Germinal center (tissue), 1 donor: ENCODE data around the gene THEM4.
A peak's percentile ranks its signal among the peaks of the same experiment; 100 is the strongest.
"Not testable (repeated sequence)": the region's sequence is repeated elsewhere in the genome, so short reads cannot be mapped to it uniquely, and the experiment has no call there.

ENCODE experiments used
- DNase-seq: peaks from one replicate; pipeline ENCODE4 v3.0.0; 2012; ENCODE audit warnings: mixed read lengths, low spot score

Gene THEM4

DNA sequence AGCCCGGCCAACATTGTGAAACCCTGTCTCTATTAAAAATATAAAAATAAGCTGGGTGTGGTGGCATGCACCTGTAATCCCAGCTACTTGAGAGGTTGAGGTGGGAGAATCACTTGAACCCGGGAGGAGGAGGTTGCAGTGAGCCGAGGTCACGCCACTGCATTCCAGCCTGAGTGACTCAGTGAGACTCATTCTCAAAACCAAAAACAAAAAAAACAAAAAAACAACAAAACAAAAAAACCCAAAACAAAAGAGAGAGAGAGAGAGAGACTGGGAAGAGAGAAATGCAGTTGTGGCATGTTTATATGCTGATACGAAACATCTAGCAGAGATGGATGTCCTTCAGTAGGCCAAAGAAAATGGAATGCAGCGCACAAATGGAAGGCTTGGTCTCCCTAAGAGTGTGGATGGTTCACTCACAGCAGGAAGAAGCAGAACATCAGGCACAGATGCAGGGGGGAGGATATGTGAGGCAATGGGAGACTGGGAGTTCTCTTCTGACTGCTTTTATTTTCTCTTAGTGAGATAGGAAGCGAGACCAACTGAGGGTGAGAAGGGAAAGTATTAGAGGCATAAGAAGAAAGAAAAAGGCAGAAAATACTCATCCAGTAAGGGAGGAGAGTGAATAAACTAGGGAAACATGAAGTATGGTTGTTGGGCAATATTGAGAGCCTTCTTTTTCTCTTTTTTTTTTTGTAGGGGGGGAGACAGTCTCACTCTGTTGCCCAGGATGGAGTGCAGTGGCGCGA, 16.0 kb downstream of the THEM4 start:
- DNase-seq = no peak

DNA sequence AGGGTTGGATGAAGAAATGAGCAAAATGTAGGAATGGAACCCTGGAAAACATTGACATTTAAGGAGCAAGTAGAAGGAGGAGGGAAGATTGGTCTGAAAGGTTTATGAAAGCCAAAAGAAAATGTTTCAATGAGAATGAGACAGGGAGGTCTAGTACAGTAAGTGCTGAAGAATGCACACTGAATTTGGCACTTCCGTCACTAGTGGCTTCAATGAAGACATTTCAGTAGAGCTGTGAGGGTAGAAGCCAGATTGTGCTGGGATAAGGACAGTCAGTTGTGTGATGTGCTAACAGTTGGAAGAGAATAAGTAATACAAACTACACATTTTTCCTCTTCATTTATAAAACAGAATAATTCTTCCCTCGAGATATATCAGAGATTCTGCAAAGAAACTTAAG, 17.1 kb downstream of the THEM4 start:
- DNase-seq = no peak

DNA sequence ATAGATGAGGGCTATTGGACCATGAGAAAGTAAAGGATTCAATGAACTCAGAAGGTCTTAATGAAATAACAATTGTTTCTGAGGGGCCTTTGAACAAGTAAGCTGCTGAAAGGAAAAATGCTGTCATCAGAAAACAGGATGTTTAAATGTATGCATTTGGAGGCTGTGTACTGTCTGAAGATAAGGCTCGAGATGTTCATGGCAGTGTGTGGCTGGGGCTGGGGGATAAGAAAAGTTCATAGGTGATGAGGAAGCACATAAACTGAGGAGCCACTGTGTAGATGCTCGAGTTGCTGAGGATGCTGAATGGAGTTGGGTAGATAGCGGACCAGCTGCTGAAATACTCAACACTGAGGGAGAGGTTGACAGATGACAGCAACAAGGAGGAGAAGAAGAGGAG, 17.8 kb downstream of the THEM4 start:
- DNase-seq = no peak

DNA sequence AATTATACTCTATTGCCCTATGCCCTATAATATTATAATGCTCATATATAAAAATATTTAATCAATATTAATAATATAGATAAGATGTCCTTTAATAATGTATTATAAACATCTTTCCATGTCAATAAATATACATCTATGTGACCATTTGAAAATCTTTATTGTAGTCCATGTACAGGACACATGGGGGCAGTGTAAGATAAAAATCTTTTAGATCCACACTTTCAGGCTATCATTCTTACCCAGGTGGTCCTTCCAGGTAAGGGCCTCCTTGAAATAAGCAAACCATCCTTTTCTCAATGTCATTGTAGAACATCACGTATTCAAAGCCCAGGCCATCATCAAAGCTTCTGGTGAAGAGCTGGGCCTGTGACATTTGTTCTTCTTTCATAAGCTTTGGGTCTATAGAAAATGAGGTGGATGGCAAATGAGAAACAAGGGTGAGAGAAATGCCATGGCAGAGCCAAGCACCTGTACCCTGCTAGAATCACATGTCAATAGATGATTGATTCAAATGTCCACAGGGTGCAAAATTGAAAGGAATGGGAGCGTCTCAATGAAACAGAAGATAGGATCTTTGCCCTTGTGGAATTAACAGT, 20.2 kb downstream of the THEM4 start:
- peak; percentile 41 for DNase-seq

DNA sequence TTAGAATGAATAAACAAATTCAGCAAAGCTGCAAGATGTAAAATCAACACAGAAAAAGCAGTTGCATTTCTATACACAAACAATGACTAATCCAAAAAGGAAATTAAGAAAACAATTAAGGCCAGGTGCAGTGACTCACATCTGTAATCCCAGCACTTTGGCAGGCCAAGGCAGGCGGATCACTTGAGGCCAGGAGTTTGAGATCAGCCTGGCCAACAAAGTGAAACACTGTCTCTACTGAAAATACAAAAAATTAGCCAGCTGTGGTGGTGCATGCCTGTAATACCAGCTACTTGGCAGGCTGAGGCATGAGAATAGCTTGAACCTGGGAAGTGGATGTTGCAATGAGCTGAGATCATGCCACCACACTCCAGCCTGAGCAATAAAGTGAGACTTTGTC, 22.3 kb downstream of the THEM4 start:
- no peak for DNase-seq

DNA sequence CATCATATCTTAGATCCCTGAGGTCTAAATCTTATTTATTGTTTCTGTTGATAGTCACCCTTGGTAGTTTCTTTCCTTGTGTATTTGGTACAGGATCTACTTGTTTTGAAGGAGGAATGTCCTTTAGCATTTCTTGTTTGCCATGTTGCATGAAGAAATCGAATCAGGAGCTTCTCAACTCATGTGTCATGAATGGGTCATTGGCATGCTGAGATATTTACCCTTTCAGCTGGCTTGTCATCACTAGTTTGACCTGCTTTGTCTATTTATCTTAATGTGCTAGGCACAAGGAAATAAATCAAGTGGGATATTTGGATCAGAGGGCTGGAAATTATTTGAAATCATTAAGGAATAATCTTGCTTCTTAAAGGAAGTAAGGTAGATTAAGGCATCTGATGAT, 23.8 kb downstream of the THEM4 start:
- no peak for DNase-seq

DNA sequence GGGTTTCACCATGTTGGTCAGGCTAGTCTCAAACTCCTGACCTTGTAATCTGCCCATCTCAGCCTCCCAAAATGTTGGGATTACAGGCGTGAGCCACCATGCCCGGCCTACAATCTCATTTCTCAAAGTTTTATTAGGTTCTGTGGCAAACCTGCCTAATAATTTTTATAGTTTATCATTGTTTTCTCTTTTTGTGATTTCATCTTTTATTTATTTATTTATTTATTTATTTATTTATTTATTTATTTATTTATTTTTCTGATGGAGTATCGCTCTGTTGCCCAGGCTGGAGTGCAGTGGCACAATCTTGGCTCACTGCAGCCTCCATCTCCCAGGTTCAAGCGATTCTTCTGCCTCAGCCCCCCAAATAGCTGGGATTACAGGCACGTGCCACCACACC, 24.4 kb downstream of the THEM4 start:
- DNase-seq = not testable (repeated sequence)

DNA sequence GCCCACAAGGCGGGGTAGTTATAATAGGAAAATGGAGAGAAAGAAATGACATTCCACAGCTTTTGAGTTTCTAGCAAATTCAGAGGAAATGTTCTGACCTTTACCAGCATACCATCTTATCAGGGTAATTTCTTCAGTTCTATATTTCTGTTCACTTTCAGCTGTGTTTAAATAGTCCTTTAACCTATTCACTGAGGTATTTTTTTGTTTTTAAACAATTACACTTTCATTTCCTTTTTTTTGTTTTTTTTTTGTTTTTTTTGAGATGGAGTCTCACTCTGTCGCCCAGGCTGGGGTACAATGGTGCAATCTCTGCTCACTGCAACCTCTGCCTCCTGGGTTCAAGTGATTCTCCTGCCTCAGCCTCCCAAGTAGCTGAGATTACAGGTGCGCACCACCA, 24.9 kb downstream of the THEM4 start:
- DNase-seq = not testable (repeated sequence)

DNA sequence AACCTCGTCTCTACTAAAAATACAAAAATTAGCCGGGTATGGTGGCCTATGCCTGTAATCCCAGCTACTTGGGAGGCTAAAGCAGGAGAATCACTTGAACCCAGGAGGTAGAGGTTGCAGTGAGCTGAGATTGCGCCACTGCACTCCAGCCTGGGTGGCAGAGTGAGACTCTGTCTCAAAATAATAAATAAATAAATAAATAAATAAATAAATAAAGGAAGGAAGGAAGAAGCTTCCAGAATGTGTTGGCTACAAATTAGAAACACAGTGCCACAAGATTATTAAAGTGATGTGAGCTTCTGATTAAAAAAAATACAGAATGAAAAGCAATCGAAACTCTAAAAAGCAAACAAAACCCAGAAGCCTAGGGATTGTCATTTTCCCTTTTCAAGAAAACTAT, 25.4 kb downstream of the THEM4 start:
- DNase-seq = not testable (repeated sequence)

DNA sequence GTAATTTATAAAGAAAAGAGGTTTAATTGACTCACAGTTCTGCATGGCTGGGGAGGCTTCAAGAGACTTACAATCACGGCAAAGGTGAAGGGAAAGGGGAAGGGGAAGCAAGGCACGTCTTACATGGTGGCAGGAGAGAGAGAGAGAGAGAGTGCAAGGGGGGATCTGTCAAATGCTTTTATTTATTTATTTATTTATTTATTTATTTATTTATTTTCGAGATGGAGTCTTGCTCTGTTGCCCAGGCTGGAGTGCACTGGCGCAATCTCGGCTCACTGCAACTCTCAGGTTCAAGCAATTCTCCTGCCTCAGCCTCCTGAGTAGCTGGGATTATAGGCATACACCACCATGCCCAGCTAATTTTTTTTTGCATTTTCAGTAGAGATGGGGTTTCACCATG, 26.4 kb downstream of the THEM4 start:
- DNase-seq = not testable (repeated sequence)

DNA sequence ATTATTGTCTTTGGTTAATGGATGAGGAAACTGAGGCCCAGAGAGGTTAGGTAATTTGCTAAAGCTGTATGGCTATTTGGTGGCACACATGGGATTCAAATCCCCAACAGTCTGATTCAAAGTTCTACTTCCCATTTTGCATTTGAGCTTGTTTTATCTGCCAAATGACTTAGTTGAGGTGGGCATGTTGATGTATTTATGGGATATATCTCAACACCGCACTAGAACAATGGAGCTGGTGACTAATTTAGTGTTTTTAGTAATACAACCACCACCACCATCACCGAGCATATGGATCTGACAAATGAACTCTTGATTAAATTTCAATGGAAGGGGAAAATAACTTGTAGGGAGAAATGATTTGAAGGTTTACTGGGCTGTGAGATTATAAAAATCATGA, 26.8 kb downstream of the THEM4 start:
- no peak for DNase-seq

DNA sequence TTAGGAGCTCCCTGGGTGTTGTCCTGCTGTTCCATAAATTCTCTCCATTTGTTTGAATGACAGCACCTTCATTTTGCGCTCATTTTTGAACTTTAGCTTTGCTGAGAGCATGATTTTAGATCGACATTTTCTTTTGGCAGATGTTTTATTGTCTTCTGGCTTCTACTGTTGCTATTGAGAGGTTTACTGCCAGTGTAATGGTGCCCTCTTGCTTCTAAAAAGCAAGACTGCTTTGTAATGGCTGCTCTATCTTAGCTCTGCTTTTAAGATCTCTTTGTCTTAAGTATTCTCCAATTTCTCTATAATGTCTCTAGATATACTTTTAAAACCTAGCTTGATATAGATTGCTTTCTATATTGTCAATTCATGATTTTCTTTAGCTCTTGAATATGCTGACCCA, 27.8 kb downstream of the THEM4 start:
- no peak for DNase-seq

DNA sequence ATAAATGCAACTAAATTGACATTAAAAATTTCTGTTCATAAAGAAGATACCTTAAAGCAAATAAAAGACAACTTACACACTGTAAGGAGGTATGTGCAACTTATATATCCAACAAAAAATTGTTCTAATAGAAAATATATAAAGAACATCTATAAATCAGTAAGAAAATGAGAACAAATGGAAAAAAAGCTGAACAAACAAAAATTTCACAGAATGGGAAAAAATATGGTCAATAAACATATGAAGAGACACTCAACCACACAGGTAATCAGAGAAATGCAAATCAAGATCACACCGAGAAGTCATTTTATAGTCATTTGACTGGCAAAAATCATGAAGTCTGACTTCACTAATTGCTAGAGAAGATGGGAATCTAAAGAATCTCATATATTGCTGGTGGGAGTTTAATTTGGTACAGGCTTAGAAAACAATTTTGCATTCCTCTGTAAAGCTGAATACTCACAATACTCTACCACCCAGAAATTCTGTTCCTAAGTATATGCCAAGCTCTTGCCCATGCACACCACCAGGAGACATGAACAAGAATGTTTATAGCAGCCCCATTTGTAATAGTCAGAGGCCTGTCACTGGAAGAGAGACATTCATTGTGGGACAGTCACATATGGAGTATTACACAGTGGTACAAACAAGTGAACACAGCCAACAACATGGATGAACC, 33.8 kb downstream of the THEM4 start:
- DNase-seq = no peak

DNA sequence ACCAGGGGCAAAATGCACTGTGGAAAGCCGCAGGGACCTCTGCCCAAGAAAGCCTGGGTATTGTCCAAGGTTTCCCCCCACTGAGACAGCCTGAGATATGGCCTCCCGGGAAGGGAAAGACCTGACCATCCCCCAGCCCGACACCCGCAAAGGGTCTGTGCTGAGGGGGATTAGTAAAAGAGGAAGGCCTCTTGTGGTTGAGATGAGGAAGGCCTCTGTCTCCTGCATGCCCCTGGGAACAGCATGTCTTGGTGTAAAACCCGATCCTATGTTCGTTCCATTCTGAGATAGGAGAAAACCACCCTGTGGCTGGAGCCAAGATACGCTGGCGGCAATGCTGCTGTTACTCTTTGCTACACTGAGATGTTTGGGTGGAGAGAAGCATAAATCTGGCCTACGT, 36.5 kb downstream of the THEM4 start:
- not testable (repeated sequence) for DNase-seq

DNA sequence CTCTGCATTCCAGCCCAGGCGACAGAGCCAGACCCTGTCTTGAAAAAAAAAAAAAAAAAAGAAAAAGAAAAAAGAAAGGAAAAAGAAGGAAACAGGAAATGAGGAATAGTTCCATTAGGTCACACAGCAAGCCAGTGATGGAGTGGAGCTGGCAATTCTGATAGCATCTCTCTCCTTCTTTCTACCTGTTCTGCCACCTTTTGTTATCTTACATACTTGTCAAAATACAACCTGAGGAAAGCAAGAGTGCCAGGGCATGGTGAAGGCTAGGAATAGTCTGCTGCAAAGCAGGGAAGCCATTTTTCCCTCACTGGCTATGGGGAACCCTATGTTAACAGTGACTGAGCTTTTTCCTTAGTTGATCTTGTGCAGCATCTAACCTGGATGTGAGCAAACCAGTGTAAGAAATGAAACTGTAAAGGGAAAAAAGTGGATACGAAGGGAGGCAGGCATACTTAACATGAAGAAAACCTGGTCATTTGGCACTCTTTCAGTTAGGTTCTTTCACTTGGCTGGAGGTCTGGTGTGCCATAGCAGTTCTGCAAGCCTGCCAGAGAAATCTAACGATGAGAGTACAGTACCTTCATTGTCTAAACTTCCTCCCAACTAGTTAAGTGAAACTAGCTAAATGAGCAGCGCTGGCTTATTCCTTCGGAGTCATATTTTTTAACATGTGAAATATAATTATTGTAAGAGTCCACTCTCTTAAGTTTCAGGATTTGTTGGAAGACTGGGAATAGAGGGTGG, 37.9 kb downstream of the THEM4 start:
- DNase-seq = no peak

DNA sequence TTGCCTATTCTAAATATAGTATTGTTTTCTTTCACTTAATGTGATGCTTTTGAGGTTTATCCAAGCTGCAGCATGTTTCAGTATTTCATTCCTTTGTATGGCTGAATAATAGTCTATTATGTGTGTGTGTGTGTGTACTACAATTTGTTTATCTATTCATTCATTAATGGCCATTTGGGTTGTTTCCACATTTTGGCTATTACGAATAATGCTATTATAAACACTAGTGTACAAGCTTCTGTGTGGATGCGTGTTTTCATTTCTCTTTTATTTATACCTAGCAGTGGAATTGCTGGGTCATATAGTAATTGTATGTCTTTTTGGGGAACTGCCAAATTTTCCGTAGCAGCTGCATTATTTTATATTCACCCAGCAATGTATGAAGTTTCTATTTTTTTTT, 40.8 kb downstream of the THEM4 start:
- DNase-seq = no peak

DNA sequence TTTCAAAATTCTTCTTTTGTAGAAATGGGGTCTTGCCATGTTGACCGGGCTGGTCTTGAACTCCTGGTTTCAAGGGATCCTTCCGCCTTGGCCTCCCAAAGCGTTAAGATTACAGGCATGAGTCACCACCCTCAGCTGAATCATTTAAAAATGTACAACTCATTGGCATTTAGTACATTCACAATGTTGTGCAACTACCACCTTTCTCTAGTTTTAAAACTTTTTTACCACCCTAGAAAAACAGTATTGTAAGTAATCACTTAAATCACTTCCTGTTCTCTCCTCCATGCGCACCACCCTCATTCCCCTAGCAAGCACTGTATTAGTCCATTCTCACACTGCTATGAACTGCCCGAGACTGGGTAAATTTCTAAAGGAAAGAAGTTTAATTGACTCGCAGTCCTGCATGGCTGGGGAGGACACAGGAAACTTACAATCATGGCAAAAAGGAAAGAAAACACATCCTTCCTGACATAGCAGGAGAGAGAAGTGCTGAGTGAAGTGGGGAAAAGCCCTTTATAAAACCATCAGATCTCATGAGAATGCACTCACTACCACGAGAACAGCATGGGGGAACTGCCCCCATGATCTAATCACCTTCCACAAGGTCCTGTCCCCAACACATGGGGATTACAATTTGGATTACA, 41.4 kb downstream of the THEM4 start:
- no peak for DNase-seq

DNA sequence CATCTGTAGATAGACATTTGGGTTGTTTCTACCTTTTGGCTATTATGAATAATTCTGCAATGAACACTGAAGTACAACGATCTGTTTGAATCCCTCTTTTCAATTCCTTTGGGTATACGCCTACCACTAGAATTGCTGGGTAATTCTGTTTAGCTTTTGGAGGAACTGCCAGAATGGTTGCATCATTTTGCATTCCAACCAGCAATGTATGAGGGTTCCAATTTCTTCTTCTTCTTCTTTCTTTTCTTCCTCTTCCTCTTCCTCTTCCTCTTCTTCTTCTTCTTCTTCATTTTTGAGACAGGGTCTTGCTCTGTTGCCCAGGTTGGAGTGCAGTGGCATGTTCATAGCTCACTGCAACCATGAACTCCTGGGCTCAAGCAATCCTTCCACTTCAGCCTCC, 42.0 kb downstream of the THEM4 start:
- no peak for DNase-seq

DNA sequence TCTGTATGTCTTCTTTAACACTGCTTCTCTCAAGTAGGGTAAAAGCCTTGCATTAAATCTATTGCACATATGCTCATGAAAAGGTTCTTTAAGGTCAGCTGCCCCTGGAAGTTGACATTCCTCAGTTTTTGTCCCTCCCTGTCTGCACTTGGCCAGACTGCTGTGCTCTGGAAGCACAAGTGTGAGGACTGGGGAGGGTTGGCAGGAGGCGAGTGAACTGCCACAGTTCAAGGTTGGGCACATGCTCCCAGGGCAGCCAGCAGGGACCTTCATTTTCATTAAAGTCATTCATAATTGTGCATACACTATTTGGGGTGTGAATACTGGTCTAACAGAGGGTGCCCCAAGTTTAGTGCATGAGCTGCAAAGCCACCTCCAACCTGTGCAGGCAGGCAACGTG, 44.9 kb downstream of the THEM4 start:
- DNase-seq = no peak

DNA sequence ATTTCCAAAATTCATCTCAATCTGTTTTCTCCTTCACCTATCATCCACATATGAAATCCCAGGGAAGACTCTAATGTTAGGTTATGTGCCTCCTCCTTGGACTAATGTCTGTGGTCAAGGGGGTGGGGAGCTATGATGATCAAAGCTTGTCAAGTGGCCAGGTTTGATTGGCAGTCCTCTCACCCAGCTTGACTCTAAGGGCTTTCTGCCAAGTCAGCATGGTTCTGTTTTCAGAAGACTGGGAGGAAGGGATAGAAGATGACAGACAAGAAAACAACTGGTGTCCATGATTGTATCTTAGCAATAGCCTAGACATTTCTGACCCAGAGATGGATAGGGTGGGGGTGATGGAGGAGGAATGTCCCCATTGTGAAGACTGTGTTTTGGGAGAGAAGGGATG, 46.7 kb downstream of the THEM4 start:
- no peak for DNase-seq

DNA sequence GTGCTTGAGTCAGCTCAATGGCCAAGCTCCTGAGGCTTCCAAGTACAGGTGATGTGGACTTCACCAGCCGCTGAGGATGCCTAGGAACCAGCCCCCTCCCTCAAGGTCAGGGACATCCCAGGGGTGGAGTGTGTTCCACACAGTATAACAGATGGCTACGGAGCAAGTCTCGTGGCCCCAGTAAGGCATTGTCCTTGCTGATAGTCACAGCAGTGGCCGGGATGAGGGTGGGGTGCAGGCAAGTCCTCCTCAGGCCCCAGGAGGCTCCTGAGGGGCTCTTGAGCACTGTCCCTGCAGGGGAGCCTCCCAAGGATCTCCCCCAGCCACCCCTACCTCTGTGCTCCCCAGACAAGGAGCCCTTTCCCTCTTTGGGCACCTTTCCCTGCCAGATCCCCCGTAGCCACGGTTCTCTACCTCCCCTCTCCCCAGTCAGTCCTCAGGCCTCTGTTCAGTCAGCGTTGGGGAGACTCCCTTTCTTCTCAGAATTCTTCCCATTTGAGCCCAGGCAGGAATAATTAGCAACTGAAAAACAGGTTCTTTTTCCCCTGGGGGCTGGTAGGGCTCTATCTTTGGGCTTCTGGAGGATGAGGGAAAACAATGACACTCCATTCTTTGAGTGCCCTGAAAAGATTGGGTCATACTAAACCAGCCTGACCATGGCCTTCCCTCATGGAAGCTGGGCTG, 48.7 kb downstream of the THEM4 start:
- no peak for DNase-seq

DNA sequence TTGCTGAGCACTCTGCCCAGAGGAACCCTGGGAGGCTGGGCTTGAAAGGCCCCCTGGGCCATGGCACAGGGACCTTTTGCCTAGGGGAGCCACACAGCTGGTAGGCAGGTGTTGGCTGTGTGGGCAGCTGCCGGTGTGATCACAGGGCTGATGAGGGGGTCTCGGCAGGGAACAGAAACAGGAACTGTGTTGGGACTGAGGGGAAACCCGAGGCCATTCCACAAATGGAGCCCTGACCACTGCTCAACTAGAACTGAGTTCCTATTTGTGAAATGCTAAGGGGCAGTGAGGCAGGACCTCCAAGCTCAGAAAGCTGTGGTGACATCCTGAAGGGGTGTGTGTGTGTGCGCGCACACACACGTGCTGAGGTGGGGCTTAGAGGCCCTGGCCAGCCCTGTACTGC, 49.4 kb downstream of the THEM4 start:
- peak; percentile 36 for DNase-seq
